Prostate gland (tissue), 2 donors: Measurements from ENCODE around the gene SLC1A7. TPM values are rescaled to one million over a fixed set of nuclear protein-coding genes. Genes with fewer than 3 reads are reported as not detected.

ENCODE experiments used
- DNase-seq: peaks from one replicate; pipeline ENCODE4 v3.0.0-alpha.2; 2019; ENCODE audit warnings: low spot score
- H3K27ac ChIP-seq, 2 donors: fragments of 200-600 bp; sonication (generic); 2 replicates each; pipeline ENCODE4 v1.5.1; 2017 to 2019
- H3K27me3 ChIP-seq: fragments of 200-600 bp; sonication (generic); replicated peaks from 2 replicates; pipeline ENCODE4 v1.5.1; 2019; ENCODE audit not compliant: insufficient read depth
- H3K36me3 ChIP-seq, 2 donors: fragments of 200-600 bp; sonication (generic); 1 replicate in 1 of 2; 2 replicates in 1 of 2; pipeline versions ENCODE4 v1.5.1 to v1.8.1; 2017 to 2019
- H3K4me1 ChIP-seq: fragments of 200-600 bp; sonication (generic); replicated peaks from 2 replicates; pipeline ENCODE4 v1.5.1; 2019
- H3K4me3 ChIP-seq, 2 donors: fragments of 200-600 bp; sonication (generic); 2 replicates each; pipeline ENCODE4 v1.5.1; 2017 to 2019
- H3K9me3 ChIP-seq: fragments of 200-600 bp; sonication (generic); 2 replicates; pipeline ENCODE4 v1.5.1; 2017
- POLR2A ChIP-seq: fragments of 450-650 bp; IDR thresholded peaks from one replicate; pipeline ENCODE4 v1.6.1; 2016; ENCODE audit warnings: antibody characterized with exemption, mild to moderate bottlenecking
- POLR2AphosphoS5 ChIP-seq: sonication (generic); formaldehyde crosslinking; IDR thresholded peaks from one replicate; pipeline ENCODE4 v1.6.1; 2017; ENCODE audit warnings: antibody characterized with exemption
- WGBS: methylation state at CpG from one replicate; pipeline ENCODE4 v1.1.5; 2018; 5-methylcytosine and 5-hydroxymethylcytosine counted together
- intact Hi-C: fragments of 100-400 bp; cut with DNase I; formaldehyde crosslinking; loops from one replicate; pipeline ENCODE4 v1.14.2; 2022
- total RNA-seq, 2 donors: library from RNA; depleted of rRNA; stranded (reverse); fragments of >200 nt; gene quantifications; one replicate each; pipeline ENCODE4 v1.1.0, GENCODE V29; 2016
- TF ChIP-seq, protein P1 (sequence below), 4 experiments: fragments of 200-600 bp in 2 of 4; fragments of 450-650 bp in 2 of 4; sonication (generic) in 2 of 4; IDR thresholded peaks; 1 replicate in 3 of 4; 2 replicates in 1 of 4; pipeline ENCODE4 v1.5.1; 2016 to 2019; ENCODE audit warnings: antibody characterized with exemption in 4 of 4, mild to moderate bottlenecking in 2 of 4, moderate library complexity in 2 of 4

SLC1A7 gene
- total RNA-seq, 2 donors from 2014 or later = 1.8 TPM; not detected in 1

GRCh38 chr1:53071167-53071865, 71.1 kb downstream of the SLC1A7 start:
- no peak for DNase-seq
- H3K4me3 ChIP-seq = no peak overlapping the region
- no peaks in the 10 kb centered on the region for H3K36me3 ChIP-seq
- H3K9me3 ChIP-seq = no peaks in the 10 kb centered on the region
- intact Hi-C loops = no loop called here
- TF ChIP-seq, protein P1, sequence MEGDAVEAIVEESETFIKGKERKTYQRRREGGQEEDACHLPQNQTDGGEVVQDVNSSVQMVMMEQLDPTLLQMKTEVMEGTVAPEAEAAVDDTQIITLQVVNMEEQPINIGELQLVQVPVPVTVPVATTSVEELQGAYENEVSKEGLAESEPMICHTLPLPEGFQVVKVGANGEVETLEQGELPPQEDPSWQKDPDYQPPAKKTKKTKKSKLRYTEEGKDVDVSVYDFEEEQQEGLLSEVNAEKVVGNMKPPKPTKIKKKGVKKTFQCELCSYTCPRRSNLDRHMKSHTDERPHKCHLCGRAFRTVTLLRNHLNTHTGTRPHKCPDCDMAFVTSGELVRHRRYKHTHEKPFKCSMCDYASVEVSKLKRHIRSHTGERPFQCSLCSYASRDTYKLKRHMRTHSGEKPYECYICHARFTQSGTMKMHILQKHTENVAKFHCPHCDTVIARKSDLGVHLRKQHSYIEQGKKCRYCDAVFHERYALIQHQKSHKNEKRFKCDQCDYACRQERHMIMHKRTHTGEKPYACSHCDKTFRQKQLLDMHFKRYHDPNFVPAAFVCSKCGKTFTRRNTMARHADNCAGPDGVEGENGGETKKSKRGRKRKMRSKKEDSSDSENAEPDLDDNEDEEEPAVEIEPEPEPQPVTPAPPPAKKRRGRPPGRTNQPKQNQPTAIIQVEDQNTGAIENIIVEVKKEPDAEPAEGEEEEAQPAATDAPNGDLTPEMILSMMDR (IDR thresholded peaks at IDR 0.05) = no peak
- TF ChIP-seq POLR2A = no peak
- TF ChIP-seq POLR2AphosphoS5 = no peak
- H3K27me3 ChIP-seq = no peaks in the 10 kb centered on the region
- H3K27ac ChIP-seq = no peak overlapping the region
- H3K4me1 ChIP-seq = no peaks in the 10 kb centered on the region
- WGBS = 87% methylated on average over 17 of the region's 17 CpGs

DNA sequence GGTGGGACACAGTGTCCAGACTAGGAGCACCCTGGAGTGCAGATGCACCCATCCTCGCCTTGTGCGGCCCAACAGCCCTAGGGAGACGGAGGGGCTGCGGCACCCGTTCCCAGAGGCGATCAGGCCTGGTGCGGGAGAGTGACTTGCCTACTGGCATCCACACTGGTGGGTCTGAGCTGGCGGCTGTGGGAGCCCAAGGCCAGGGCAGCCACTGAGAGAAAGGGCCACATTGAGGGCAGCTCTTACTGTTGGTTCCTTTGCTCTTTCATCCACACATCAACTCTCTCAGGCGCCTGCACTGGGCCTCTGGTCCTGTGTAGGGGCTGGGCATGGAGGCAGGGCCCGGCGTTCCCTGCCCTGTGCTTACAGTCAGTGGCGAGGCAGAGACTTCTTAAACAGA, 71.8 kb downstream of the SLC1A7 start:
- intact Hi-C loops = no loop called here
- Histone ChIP-seq H3K4me3 (no peak overlapping the region), H3K27ac (no peak overlapping the region), H3K4me1 (no peaks in the 10 kb centered on the region), H3K27me3 (no peaks in the 10 kb centered on the region), H3K36me3 (no peaks in the 10 kb centered on the region), H3K9me3 (no peaks in the 10 kb centered on the region)
- no peak for DNase-seq
- TF ChIP-seq, protein P1 (IDR thresholded peaks at IDR 0.05) = no peak
- TF ChIP-seq POLR2A (no peak), POLR2AphosphoS5 (no peak)
- 96% methylated on average over 12 of the region's 12 CpGs for WGBS

GRCh38 chr1:53069663-53070327, 72.6 kb downstream of the SLC1A7 start:
- H3K27me3 ChIP-seq = no peaks in the 10 kb centered on the region
- no peak overlapping the region for H3K27ac ChIP-seq
- no peaks in the 10 kb centered on the region for H3K9me3 ChIP-seq
- intact Hi-C loops = no loop called here
- no peaks in the 10 kb centered on the region for H3K36me3 ChIP-seq
- no peaks in the 10 kb centered on the region for H3K4me1 ChIP-seq
- DNase-seq = no peak
- 92% methylated on average over 23 of the region's 31 CpGs for whole genome bisulfite sequencing
- H3K4me3 ChIP-seq = no peak overlapping the region
- TF ChIP-seq POLR2AphosphoS5 (no peak), POLR2A (no peak)
- TF ChIP-seq, protein P1 (IDR thresholded peaks at IDR 0.05) = no peak

DNA sequence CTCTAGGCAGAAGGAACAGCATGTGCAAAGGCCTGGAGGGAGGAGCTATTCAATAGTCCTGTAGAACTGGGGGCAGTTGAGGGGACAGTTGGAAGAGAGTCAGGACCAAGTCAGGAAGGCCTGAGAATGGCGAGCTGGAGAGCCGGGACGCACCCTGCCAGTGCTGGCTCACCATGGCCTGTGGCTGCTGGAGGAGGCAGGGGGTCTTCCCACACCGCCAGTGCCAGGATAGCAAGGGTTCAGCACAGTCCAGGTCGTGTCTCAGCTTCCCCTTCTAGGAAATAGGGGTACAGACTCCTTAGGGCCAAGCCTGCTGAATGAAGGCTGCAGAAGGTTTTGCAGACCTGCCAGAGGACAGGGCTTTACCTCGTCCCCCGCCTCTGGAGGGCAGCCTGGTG, 73.2 kb downstream of the SLC1A7 start:
- H3K27ac ChIP-seq = no peak overlapping the region
- intact Hi-C loops = no loop called here
- H3K4me3 ChIP-seq = no peak overlapping the region
- 85% methylated on average over 7 of the region's 7 CpGs for WGBS
- no peaks in the 10 kb centered on the region for H3K27me3 ChIP-seq
- no peaks in the 10 kb centered on the region for H3K36me3 ChIP-seq
- TF ChIP-seq, protein P1 (IDR thresholded peaks at IDR 0.05) = no peak
- TF ChIP-seq POLR2A (no peak), POLR2AphosphoS5 (no peak)
- DNase-seq = no peak
- no peaks in the 10 kb centered on the region for H3K4me1 ChIP-seq
- H3K9me3 ChIP-seq = no peaks in the 10 kb centered on the region
